Ovary (tissue), 3 donors: ENCODE results near the gene PAFAH1B2.

Experiments
- CTCF ChIP-seq, 3 donors: fragments of 450-650 bp in 2 of 3; fragments of 200-600 bp in 1 of 3; IDR thresholded peaks; one replicate each; pipeline versions ENCODE4 v1.5.1 to v1.8.0; 2016 to 2022; ENCODE audit warnings: antibody characterized with exemption in 3 of 3, mild to moderate bottlenecking in 1 of 3
- EP300 ChIP-seq: sonication (generic); formaldehyde crosslinking; IDR thresholded peaks from one replicate; pipeline ENCODE4 v1.6.1; 2017; ENCODE audit warnings: antibody characterized with exemption
- POLR2A ChIP-seq: fragments of 450-650 bp; IDR thresholded peaks from one replicate; pipeline ENCODE4 v1.6.1; 2017; ENCODE audit warnings: antibody characterized with exemption, mild to moderate bottlenecking, moderate library complexity
- donor health status: DM: no; HTN: no; CAD: no.

GRCh38 chr11:117219001-117219400 is 74.9 kb downstream of the PAFAH1B2 start:
- no peak for TF ChIP-seq CTCF (IDR thresholded peaks at IDR 0.05)
- TF ChIP-seq EP300, result no peak
- TF ChIP-seq POLR2A, result no peak
